ENCODE data around the gene GATA2. TPM values are rescaled to one million over a fixed set of nuclear protein-coding genes. Genes with fewer than 3 reads are reported as not detected.

GATA2 gene
- 30.1 and 51.0 TPM in 2 replicates for total RNA-seq

DNA sequence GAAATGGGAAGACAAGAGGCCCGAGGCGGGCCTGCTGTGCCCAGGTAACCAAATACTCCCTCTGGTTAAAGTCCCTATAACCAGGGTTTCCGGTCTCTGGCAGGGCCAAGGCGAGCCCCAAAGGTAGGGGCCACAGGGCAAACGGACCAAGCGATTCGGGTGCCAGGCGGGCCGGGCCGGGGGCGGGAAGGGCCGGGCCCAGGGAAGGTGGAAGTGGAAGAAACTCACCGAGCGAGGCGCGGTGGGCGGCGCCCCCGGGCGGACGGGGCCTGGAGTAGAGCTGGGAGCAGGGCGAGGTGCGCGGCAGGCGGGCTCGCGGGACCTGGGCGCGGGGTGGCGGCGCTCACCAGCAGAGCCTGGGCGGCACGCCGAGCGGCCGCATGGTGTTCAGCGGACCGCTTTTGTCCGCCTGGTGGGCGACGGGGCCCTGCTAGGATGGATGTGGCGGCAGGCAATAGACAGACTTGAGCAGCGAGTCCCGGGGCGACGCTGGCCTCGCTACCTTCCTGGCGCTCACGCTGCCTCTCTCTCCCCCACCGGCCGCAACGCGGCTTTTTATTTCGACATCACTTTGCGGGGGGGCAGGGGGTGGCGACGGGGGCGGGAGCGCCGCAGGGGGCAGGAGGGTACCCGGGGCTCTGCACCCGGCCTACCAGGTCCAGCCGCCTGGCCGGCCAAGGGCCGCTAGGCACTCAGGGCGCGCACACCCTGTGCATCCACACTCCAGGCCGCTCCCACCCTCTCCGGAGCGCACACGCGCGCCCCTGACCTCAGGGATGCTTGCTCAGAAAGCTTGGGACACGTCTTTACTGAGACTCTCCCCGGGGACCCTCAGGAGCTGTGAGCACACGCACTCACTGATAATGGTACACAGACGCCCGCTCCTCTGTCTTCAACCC lies at the start of gene GATA2:
GATA2 (minus strand) TSS at position 531 of the 899 bp plus-strand sequence. CDS start 6,170 bp downstream, outside the sequence.

DNA sequence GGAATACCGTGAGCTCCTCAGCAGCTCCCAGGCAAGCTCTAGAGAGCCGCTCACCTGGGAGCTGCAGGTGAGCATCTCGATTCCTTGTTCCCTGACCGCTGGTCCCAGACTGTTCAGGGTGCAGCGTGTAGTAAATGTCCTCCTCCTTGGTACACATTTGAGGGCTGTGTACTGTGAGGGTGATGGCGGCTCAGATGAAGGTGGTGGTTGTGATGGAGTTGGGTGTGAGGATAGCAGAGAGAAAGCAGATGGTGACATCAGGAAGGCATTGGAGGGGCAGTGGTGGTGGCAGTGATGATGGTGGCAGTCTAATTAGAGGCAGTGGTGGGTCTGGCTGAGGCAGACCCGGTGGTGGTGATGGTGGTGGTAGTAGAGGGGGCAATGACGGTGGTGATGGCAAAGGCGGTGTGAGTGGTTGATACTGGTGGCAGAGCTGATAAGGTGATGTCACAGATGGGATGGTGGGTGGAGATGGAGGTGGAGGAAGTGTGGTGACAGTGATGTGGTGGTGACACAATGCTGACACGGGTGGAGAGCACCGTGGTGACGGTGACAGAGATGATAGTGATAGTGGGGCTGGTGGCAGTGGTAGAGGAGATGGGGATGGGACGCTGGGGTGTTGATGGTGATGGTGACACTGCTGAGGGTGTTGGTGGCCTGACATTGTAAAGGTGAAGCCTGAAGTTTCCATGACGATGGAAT lies 26.0 kb downstream of the GATA2 start, which contains the start of gene DNAJB8:
DNAJB8 (minus strand) TSS at position 51 of the 702 bp plus-strand sequence. CDS start 3,645 bp downstream, outside the sequence.

Other genes with a start within 250 kb of the GATA2 start
- gene DNAJB8, start 26.3 kb downstream of the GATA2 start, total RNA-seq, result not detected in 2 replicates
- gene RPN1, start 157.6 kb upstream of the GATA2 start, total RNA-seq, result 415 and 485 TPM in 2 replicates
- gene RAB7A, start 233.0 kb upstream of the GATA2 start, total RNA-seq, result 89.5 and 91.0 TPM in 2 replicates

All from vein endothelial cell (primary cell).